ENCODE data around the gene KCNIP1. TPM values are rescaled to one million over a fixed set of nuclear protein-coding genes. Genes with fewer than 3 reads are reported as not detected.

Gene KCNIP1
- total RNA-seq, 1 donor from 2014 or later = 2.3 TPM

DNA sequence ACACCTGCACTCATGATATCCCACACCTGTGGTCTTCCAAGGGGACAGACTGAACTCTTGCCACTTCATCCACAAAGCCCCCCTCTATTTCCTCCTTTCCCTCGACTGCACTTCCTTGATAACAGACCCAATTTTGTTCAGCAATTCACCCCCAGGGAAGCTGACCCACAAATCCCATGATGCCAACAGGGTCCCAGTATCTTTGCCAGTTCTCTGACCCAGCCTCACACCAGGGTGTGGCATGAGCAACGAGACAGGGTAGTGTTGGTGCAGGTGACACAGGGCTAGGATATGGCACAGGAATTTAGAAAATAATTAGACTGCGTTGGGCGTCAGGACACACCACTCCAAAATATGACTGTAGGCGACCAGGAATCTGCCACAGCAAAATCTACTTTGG lies 30.2 kb upstream of the KCNIP1 start:
- no peak overlapping the region for H3K4me3 Mint-ChIP-seq
- H3K36me3 Mint-ChIP-seq = no peaks in the 10 kb centered on the region
- TF ChIP-seq, protein P1, sequence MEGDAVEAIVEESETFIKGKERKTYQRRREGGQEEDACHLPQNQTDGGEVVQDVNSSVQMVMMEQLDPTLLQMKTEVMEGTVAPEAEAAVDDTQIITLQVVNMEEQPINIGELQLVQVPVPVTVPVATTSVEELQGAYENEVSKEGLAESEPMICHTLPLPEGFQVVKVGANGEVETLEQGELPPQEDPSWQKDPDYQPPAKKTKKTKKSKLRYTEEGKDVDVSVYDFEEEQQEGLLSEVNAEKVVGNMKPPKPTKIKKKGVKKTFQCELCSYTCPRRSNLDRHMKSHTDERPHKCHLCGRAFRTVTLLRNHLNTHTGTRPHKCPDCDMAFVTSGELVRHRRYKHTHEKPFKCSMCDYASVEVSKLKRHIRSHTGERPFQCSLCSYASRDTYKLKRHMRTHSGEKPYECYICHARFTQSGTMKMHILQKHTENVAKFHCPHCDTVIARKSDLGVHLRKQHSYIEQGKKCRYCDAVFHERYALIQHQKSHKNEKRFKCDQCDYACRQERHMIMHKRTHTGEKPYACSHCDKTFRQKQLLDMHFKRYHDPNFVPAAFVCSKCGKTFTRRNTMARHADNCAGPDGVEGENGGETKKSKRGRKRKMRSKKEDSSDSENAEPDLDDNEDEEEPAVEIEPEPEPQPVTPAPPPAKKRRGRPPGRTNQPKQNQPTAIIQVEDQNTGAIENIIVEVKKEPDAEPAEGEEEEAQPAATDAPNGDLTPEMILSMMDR (IDR thresholded peaks at IDR 0.05; ENCODE audit: unreplicated experiment) = no peak
- H3K27ac Mint-ChIP-seq = no peak overlapping the region
- H3K4me1 Mint-ChIP-seq = peaks cover 14% of the 10 kb centered on the region
- H3K27me3 Mint-ChIP-seq (ENCODE audit: low read depth) = peaks cover 64% of the 10 kb centered on the region
- DNase-seq (ENCODE audit: low spot score in 2 of 2, unreplicated experiment in 2 of 2) = no peak
- no peaks in the 10 kb centered on the region for H3K9me3 Mint-ChIP-seq

DNA sequence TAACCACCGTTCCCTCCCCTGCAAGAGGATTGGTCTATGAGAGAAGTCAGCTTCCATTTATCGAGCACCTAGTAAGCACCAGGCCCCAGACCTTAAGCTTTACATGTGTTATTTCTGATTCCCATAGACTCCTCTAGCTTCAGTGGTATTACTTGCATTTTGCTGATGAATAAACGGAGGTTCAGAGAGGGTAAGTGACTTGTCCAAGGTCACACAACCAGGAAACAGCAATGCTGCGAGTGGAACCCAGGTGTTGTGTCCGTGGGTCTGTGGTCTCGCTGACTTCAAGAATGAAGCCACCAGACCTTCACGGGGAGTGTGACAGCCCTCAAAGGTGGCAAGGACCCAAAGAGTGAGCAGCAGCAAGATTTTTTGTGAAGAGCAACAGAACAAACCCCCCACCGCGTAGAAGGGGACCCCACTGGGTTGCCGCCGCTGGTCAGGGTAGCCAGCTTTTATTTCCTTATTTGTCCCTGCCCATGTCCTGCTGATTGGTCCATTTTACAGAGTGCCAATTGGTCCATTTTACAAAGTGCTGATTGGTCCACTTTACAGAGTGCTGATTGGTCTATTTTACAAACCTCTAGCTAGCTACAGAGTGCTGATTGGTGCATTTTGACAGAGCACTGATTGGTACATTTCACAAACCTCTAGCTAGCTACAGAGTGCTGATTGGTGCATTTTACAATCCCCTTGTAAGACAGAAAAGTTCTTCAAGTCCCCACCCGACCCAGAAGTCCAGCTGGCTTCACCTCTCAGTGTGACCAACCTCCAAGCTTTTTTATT lies 29.1 kb upstream of the KCNIP1 start:
- Mint-ChIP-seq H3K4me1 (peaks cover 14% of the 10 kb centered on the region), H3K27me3 (ENCODE audit: low read depth) (peaks cover 61% of the 10 kb centered on the region), H3K9me3 (no peaks in the 10 kb centered on the region), H3K36me3 (no peaks in the 10 kb centered on the region), H3K4me3 (no peak overlapping the region), H3K27ac (no peak overlapping the region)
- no peak for DNase-seq (ENCODE audit: low spot score in 2 of 2, unreplicated experiment in 2 of 2)
- TF ChIP-seq, protein P1 (IDR thresholded peaks at IDR 0.05; ENCODE audit: unreplicated experiment) = no peak

DNA sequence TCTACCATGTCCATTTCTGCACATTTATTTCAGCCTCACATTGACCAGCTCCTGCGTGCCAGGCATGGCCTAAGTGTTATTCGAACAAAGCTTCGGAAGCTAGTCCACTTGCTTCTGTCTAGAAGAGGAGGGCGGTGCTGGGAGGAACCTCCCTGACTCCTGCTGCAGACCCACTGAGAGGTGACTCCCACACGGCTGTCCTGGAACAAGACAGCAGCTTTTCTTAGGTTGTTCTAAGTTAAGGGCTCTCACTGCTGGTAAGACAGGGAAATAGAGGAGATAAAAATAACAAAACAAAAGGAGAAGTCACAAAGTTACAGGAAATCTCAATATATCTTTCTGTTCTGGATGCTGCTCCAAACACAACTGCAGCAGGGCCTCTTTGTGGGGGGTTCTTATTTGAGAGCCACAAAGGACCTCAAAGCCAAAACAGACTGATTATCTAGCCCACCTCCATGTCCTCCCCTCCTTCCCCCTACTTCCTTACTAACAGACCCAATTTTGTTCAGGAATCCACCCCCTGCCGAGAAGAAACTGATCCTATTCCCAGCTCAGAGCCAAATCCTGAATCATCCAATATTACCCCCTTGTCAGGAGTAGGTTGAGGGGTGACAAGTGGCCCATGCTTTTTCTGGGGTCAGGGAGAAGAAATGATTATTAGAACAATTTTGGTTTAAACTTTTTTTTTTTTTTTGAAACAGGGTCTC lies 28.4 kb upstream of the KCNIP1 start:
- H3K4me1 Mint-ChIP-seq = peaks cover 14% of the 10 kb centered on the region
- H3K9me3 Mint-ChIP-seq = no peaks in the 10 kb centered on the region
- H3K4me3 Mint-ChIP-seq = no peak overlapping the region
- TF ChIP-seq, protein P1 (IDR thresholded peaks at IDR 0.05; ENCODE audit: unreplicated experiment) = no peak
- H3K27me3 Mint-ChIP-seq (ENCODE audit: low read depth) = peaks cover 55% of the 10 kb centered on the region
- no peaks in the 10 kb centered on the region for H3K36me3 Mint-ChIP-seq
- no peak overlapping the region for H3K27ac Mint-ChIP-seq
- DNase-seq (ENCODE audit: low spot score in 2 of 2, unreplicated experiment in 2 of 2) = no peak

DNA sequence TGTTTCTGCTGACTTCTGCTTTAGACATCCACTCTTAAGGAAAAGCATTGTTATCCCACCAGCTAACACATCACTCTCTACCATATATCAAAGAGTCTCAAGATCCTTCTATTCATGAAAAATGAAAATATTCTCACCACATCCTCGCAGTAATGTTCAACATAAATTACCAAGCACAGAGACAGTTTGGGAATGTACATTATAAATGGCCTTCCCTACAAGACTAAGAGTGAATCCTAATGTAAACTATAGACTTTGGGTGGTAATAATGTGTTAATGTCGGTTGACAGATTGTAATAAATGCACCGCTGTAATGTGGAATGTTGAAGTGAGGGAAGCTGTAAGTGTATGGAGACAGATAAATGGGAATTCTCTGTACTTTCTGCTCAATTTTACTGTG lies 27.1 kb upstream of the KCNIP1 start:
- H3K4me1 Mint-ChIP-seq = peaks cover 12% of the 10 kb centered on the region
- H3K36me3 Mint-ChIP-seq = no peaks in the 10 kb centered on the region
- H3K27ac Mint-ChIP-seq = no peak overlapping the region
- TF ChIP-seq, protein P1 (IDR thresholded peaks at IDR 0.05; ENCODE audit: unreplicated experiment) = no peak
- no peaks in the 10 kb centered on the region for H3K9me3 Mint-ChIP-seq
- H3K27me3 Mint-ChIP-seq (ENCODE audit: low read depth) = peaks cover 45% of the 10 kb centered on the region
- DNase-seq (ENCODE audit: low spot score in 2 of 2, unreplicated experiment in 2 of 2) = no peak
- H3K4me3 Mint-ChIP-seq = no peak overlapping the region

DNA sequence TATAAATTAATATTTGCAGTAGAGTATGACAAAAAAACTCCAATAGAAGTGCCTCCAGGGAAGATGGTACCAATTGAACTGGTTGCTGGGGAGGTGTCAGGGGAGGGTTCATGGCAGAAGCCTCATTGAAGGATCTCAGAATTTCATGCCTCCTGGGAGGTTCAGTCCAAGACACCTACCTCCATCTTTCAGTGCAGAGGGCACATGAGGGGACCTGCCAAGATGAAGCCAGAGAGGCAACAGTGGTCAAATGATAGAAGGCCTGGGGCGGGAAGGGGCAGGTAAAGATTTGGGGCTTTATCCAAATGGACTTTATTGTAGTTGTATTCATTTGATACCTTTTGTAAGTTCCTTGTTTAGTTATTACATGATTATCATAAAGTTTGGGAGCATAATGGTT lies 25.9 kb upstream of the KCNIP1 start:
- H3K4me1 Mint-ChIP-seq = peaks cover 14% of the 10 kb centered on the region
- TF ChIP-seq, protein P1 (IDR thresholded peaks at IDR 0.05; ENCODE audit: unreplicated experiment) = no peak
- H3K27ac Mint-ChIP-seq = no peak overlapping the region
- no peak overlapping the region for H3K4me3 Mint-ChIP-seq
- no peaks in the 10 kb centered on the region for H3K9me3 Mint-ChIP-seq
- H3K27me3 Mint-ChIP-seq (ENCODE audit: low read depth) = peaks cover 40% of the 10 kb centered on the region
- H3K36me3 Mint-ChIP-seq = no peaks in the 10 kb centered on the region
- DNase-seq (ENCODE audit: low spot score in 2 of 2, unreplicated experiment in 2 of 2) = no peak

All from mesothelial cell of epicardium (in vitro differentiated cells).